OCI-M2 (cell line): ENCODE measurements around the gene LRG1.

Experiments used
- DNase-seq: peaks from one replicate; lab custom pipeline; 2025; ENCODE audit not compliant: unreplicated experiment; lab: John Stamatoyannopoulos, UW

The LRG1 gene

DNA sequence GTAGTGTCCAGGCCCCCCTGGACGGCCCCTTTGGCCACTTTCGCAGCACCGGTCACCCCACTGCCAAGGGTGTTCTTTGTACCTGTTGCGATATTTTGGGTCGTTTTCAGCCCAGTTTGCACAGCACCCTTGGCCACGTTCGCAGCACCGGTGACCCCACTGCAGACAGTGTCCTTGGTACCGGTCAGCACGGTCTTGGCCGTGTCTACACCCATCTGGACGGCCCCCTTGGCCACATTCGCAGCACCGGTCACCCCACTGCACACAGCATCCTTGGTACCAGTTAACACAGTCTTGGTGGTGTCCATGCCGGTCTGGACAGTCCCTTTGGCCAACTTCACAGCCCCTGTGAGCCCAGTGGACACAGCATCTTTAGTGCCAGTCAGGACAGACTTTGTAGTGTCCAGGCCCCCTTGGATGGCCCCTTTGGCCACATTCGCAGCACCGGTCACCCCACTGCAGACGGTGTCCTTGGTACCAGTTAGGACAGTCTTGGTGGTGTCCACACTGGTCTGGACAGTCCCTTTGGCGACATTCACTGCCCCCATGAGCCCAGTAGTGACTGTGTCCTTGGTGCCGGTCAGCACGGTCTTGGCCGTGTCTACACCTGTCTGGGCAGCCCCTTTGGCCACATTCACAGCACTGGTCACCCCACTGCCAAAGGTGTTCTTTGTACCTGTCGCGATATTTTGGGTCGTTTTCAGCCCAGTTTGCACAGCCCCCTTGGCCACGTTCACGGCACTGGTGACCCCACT is 28.4 kb downstream of the LRG1 start:
- DNase-seq: no peak

DNA sequence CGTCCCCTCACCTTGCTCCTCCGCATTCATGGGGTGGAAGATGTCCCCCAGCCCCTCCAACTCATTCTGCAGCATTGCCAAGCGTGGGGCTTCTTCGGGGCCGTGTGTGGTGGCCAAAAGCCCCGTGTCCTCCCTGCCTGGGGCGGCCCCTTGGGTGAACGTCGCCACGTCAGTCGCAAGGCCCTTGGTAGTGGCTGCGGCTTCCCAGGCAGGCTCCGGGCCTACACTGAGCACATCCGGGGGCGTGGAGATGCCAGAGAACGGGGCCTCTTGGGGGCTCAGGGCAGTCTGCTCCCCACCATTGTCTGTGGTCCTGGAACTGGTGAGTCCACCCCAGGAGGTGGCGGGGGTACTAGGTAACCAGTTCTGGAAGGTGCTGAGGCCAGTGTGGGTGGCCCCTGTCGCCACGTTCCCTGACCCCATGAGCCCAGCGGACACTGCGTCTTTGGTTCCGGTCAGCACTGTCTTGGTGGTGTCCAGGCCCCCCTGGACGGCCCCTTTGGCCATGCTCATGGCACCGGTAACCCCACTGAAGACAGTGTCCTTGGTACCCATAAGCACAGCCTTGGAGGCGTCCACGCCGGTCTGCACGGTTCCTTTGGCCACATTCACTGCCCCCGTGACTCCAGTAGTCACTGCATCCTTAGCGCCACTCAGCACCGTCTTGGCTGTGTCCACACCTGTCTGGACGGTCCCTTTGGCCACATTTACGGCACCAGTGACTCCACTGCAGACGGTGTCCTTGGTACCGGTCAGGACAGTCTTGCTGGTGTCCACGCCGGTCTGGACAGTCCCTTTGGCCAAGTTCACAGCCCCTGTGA is 29.2 kb downstream of the LRG1 start:
- no peak for DNase-seq

DNA sequence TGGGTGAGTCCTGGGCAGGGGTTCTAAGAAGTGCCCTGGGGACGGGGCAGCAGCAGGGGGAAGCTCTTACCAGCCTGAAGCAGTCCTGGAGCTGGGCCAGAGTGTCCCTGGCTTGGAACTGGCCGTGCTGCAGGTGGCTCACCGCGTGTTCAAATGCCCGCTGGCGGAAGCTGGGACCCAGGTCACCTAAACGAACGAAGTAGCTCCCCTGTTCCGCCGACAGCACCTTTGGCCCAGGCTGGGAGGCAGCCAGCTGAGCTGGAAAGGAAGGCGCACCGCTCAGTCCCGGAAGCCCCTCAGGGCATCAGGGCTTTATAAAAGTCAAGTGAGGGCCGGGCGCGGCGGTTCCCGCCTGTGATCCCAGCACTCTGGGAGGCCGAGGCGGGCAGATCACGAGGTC is 31.1 kb downstream of the LRG1 start:
- no peak for DNase-seq

DNA sequence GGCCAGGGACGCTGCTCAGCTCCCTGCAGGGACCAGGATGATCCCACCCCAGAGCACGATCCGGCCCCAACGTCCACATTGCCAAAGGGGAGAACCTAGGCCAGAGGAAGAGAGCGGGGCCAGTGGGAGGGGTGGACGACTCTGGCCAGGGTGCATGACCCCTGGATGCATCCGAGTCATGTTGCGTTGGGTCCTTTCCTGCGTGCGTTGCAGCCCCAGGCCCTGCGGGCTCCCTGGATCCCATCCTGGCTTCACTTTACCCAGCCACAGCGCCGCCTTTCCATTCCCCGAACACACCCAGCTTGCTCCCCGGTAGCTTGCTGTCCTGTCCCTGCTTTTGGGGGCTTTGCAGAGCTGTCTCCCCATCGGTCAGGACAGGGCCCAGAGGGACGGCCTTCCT is 32.0 kb downstream of the LRG1 start:
- no peak for DNase-seq

DNA sequence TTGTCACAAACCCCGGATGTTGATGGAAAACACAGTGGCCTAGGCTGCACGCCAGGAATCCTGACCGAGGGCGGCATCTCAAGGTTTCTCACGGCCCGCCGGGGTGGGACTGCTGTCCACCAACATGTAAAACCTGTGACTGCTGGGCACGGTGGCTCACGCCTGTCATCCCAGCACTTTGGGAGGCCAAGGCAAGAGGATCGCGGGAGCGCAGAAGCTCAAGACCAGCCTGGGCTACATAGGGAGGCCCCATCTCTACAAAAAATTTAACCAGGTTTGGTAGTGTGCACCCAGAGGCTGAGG is 32.7 kb downstream of the LRG1 start:
- no peak for DNase-seq

DNA sequence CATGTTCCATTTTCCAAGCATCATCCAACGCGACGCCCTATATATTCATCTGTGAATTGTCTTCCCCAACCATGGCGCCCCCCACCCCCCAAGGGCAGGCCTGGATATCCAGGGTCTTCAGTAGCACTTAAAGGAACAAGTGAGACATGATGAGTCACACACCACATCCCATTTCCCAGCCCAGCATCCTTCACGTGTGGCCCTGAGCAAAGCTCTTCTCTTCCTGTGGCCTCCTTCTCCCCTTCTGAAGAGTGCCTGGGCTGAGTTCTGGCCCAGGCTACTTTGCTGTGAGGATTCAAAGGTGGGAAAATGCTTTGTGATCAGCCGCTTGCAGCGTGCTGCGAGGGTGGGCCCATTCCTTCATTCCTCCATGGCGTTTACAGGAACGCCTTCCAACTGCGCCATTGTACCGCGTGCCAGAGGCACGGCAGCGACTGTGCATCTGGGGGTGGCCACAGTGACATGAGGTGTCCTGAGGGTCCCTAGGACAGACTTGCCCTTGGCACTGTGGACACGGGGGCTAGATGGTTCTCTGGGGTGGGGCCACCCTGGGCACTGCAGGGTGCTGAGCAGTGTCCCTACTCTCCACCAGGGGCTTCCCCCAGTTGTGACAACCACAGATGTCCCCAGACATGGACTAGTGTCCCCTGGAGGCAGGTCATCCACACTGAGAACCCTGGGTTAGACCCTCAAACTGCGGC is 33.2 kb downstream of the LRG1 start:
- no peak for DNase-seq

DNA sequence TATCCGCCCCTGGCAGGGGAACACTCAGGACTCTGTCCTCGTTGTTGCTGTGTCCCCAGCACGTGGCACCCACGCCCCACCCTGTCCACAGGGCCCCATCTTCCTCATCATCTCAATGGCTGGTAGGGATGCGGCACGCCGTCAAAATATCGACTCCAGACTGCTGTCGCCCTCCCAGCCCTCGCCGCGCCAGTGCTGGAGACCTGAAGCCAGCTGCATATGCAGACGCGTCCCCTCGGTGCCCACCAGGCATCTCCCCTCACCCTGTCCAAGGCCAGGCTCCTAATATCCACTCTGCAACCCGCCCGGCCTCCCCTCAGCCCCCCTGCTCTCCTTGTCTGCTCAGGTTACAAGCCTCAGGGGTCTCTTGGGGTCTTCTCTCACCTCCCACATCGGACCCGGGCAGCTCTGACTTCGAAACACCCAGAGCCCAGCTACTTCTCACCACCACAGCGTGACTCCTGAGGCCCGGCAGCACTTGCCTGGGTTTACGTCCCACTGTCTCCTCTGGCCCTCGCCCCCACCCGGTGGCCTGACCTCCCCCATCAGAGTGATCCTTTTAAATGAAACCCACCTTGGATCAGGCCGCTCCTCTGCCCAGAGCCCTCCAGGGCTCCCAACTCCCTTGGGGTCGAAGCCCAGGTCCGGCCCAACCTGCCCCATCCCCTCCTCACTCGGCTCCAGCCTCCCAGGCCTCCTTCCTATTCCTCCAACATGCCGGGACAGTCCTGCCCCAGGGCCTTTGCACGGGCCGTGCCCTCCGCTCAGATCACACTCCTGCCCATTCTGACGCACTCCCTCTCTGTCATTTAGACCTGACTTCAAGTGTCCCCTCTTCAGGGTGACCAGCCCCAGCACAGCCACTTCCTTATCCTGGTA is 34.0 kb downstream of the LRG1 start:
- DNase-seq: no peak

DNA sequence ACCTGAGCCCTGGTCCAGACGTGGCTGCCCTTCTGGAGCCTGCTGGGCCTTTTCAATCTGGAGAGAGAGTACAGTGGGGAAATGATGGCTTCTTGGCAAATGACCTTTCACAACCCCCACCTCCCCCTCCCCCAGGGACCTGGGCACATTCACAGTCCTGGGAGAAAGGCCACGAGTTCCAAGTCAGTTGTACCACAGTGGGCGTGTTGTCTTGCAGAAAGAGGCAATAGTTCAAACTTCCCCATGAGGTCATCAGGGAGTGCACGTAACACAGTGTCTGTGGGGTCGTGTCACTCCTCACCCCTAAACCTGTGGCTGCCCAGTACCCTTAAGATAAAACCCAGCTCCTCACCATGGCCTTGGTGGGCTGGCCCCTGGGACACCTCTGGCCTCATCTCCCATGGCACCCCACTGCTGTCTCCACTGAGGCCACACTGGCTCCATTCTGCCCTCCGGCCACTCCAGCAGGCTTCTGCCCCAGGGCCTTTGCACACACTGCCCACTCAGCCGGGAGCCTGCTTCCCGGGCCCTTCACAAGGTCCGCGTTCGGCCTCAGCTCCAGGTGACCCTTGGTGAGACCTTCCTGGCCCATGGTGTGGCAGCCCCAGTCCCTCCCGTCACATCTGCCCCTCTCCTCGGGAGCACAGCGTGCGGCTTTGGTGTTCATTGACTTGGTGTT is 34.8 kb downstream of the LRG1 start:
- no peak for DNase-seq

DNA sequence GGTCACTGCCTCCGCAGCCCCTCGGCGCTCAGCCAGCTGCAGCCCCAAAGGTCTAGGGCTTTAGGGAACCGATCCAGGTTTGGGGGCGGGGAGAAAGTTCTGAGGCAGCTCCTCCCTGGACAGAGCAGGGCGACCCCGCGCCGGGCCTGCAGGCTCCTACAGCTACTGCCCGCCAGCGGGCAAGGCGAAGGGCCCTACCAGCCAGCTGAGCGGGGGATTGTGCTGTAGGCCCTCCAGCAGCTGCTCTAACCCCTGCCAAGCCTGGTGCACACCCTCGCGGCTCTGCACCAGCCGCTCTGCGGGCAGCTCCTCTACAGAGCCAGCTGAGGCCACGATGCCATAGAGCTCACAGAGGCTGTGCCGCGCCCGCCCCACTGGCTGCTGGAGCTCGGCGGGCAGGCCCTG is 35.5 kb downstream of the LRG1 start:
- DNase-seq: no peak

DNA sequence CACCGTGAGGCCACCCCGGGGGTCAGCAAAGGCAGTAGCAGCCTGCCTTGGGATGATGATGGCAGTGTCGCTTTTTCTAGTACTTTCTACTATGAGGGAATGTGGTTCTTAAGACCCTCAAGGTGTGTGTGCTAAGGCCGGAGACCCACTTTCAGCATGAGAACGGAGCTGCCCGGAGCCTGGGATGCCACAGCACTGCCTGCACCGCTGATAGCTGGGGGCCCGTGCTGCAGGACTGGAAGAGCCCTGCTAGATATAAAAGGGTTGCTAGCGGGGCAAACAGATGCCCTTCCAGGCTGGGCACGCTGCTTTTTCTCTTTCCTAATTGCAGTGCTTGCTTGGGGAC is 36.0 kb downstream of the LRG1 start:
- DNase-seq: no peak

DNA sequence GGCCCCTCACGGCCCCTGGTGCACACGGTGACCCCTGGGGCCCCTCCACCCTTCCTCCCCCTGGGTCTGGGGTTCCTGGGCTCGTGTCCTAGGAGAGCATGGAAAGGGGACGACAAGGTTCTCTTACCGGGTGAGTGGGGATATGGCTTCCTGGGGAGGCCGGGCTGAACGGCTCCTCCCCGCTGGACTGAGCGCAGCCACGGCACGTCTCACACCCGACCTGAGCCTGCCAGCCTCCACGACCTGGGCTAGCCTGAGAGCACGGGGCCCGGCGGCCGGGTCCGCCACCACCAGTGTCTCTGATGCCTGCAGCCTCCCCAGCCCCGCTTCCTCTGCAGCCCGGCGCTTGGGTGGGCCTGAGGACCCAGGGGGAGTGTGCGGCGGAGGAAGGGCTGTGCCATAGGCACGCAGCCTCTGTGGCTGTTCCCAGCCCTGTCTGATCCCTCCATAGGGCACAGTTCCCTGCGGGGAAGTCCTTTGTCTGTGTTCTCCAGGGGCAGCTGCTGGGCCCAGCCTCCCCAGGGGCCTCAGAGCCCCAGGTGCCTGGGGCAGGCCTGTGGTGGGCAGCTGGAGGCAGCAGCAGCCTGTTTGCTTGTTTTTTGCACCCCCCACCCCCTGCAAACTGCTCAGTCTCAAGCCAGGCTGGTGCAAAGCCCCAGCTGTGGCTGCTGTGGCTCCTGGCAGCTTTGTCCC is 36.6 kb downstream of the LRG1 start:
- DNase-seq: no peak

DNA sequence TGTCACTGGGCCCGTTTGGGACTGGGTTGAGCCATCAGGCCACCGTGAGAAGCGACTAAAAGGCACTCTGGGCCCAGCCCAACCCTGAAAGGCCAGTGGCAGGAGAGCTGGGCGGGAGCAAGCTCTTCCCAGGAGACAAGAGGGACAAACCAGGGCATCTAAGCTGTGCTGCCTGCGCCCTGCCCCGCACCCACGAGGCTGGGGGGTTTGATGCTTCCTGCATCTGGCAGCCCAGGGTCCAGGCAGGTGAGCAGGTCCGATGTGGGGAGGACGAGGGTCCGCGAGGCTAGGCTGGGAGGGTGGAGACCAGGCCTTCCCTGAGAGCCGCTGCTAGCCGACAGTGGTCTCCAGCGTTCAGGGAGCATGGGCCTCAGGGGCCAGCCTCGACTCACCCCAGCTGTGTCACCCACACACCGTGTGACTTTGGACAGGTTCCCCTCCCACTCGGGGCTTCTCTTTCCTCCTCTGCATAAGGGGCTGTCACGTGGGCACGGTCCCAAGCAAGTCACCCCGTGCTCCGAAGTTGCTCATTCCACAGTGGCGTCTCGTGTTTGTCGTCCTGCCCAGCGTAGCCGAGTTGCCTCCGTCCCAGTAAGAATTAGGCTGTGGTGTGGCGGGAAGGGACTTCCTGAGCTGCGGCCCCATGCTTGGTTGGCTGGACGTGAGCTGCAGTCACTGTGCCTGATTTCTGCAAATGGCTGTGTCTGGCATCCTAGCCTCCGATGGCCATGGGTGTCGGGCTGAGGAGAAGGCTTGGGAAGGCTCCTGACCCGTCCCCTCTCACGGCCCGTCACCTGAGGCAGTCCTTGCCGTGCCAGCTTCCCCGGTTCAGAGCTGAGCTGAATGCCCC is 37.3 kb downstream of the LRG1 start:
- DNase-seq: no peak

DNA sequence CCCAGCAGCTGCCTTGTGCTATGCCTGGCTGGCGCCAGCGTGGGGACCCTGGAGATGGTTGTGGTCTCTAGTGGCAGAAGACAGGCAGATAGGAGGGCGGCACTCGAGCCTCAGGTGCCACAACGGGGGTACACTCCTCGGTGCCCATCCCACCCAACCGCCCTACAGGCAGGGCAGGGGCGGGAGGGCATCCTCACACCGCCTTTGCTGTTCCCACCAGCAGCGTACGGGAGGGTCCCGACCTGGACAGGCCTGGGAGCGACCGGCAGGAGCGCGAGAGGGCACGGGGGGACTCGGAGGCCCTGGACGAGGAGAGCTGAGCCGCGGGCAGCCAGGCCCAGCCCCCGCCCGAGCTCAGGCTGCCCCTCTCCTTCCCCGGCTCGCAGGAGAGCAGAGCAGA is 38.1 kb downstream of the LRG1 start:
- DNase-seq: no peak

DNA sequence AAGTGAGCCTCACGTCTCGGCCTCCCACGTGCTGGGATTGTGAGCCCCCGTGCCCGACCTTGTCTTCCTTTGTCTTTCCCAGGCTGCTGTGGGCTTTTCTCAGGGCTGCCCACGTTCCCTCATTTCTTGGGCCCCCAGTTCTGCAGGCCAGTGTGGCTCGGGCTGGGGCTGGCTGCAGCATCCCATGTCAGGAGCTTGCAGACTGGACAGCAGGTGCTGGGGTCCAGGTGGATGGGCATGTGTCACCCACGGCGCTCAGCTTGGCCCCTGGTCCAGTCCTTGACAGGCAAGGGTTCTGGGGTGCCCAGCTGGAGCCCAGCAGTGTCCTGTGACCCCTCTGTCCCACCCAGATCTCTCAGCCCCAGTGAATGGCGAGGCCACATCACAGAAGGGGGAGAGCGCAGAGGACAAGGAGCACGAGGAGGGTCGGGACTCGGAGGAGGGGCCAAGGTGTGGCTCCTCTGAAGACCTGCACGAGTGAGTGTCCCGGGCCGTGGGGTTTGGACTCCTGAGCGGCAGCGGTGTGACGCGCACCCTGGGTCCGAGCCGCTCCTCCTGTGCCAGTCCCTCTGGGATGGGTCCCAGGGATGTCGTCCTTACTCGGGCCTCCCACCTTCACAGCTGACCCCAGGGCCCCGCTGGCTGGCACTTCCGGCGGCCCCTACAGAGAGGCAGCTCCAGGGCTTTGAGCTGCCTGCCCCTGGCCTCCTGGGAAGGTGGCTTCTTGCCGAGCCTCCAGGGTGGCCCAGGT is 38.8 kb downstream of the LRG1 start:
- no peak for DNase-seq

DNA sequence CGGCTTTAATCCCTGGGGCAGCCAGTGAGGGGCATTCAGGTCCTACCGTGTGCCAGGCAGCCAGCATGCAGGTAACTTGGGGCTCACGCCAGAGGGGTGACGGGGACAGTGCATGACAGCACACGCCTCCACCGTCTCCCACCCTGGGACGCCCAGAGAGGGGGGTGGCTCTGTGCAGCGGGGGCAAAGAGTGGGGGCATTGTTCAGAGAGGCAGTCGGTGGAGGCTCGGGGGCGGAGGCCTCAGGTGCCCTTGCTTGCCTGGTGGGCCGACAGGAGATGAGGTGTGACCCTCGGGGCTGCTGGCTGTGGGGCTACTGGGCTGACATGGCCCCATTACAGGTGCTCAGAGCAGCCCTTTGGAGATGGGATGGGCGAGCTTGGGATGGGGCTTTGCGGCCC is 40.0 kb downstream of the LRG1 start:
- no peak for DNase-seq

DNA sequence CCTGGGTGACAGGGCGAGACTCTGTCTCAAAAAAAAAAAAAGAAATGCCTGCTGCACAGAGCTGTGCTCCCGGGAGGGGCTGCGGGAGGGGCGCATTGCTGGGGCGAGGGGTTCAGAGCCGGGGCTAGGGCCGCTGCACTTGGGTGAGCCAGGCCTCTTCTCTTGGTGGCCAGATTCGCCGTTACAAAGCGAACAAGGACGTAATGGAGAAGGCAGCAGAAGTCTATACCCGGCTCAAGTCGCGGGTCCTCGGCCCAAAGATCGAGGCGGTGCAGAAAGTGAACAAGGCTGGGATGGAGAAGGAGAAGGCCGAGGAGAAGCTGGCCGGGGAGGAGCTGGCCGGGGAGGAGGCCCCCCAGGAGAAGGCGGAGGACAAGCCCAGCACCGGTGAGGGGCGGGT is 40.5 kb downstream of the LRG1 start:
- DNase-seq: no peak

DNA sequence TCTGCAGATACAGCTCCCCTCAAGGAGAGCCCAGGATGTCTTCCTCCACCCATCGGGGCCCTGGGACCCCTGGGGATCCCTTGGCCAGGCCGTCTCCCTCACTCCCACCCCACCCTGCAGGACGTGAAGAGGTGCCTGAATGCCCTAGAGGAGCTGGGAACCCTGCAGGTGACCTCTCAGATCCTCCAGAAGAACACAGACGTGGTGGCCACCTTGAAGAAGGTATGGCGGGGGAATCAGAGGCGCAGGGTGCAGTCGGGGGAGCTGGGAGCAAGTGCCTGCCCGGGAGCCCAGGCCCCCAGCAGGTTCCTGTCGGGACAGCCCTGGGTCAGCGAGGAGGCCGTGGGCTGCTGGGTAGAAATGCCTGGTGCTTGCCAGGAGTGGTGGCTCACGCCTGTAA is 41.1 kb downstream of the LRG1 start:
- no peak for DNase-seq

DNA sequence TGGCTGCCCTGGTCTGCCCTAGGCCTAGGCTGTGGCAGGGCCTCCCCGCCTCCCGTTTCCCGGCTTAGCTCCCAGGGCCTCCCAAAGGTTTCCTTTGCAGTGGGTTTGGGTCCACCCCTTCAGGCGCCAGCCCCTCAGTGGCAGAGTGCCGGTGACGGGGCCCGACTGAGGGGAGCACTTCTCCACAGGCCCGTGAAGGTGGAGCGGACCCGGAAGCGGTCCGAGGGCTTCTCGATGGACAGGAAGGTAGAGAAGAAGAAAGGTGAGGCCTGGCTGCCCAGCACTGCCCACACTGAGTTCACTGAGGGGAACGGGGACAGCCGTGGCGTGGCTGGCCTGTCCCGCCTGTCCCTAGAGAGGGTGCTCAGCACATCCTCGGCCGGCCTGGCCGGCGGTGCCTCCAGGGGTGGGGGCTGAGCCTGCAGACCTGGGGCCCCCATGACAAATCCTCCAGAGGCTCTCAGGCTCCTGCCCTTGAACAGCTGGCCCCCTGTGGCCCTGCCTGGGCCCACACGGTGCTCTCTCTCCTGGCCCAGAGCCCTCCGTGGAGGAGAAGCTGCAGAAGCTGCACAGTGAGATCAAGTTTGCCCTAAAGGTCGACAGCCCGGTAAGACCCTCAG is 42.0 kb downstream of the LRG1 start:
- DNase-seq: no peak
